CD4-positive, alpha-beta T cell treated with Interleukin-6 at 100 ng/mL for 8 hours (primary cell): Measurements from ENCODE around the gene MTO1.
"Not testable (repeated sequence)": the region's sequence is repeated elsewhere in the genome, so short reads cannot be mapped to it uniquely, and the experiment has no call there.

Source experiments
- DNase-seq: peaks from one replicate; pipeline ENCODE4 v3.0.0-alpha.2; 2020; ENCODE audit warnings: mixed read lengths, low spot score

Gene MTO1

GRCh38 chr6:73505142-73505541 lies 43.6 kb downstream of the MTO1 start:
- DNase-seq, result no peak

GRCh38 chr6:73505705-73506104 lies 44.2 kb downstream of the MTO1 start:
- not testable (repeated sequence) for DNase-seq

GRCh38 chr6:73506246-73506645 lies 44.7 kb downstream of the MTO1 start:
- DNase-seq, result no peak

GRCh38 chr6:73508776-73509175 lies 47.2 kb downstream of the MTO1 start:
- no peak for DNase-seq

GRCh38 chr6:73509851-73510250 lies 48.3 kb downstream of the MTO1 start:
- no peak for DNase-seq

GRCh38 chr6:73511796-73512195 lies 50.3 kb downstream of the MTO1 start:
- DNase-seq, result no peak

GRCh38 chr6:73513496-73513854 lies 51.9 kb downstream of the MTO1 start:
- no peak for DNase-seq

GRCh38 chr6:73514746-73515110 lies 53.2 kb downstream of the MTO1 start:
- no peak for DNase-seq

GRCh38 chr6:73515204-73515655 lies 53.7 kb downstream of the MTO1 start:
- no peak for DNase-seq

GRCh38 chr6:73516514-73517489 lies 55.3 kb downstream of the MTO1 start:
- no peak for DNase-seq

GRCh38 chr6:73518100-73518981 lies 56.8 kb downstream of the MTO1 start:
- not testable (repeated sequence) for DNase-seq

- DNase-seq, result not testable (repeated sequence)
These were observed 57.7 kb downstream of the MTO1 start for GRCh38 chr6:73518982-73519881.

GRCh38 chr6:73519926-73520687 lies 58.6 kb downstream of the MTO1 start:
- DNase-seq, result peak; percentile 74

GRCh38 chr6:73520688-73521350 lies 59.3 kb downstream of the MTO1 start, which contains the start of gene EEF1A1:
Gene EEF1A1, minus strand, starts transcription at chr6:73521032. Its CDS starts 1,006 bp downstream, at chr6:73520026.
- DNase-seq, result peak; percentile 100

- no peak for DNase-seq
These were observed 59.9 kb downstream of the MTO1 start for GRCh38 chr6:73521351-73521985.

- peak; percentile 76 for DNase-seq
These were observed 62.0 kb downstream of the MTO1 start for GRCh38 chr6:73523434-73524123.

- DNase-seq, result no peak
These were observed 64.2 kb downstream of the MTO1 start for GRCh38 chr6:73525546-73526330.

- no peak for DNase-seq
These were observed 67.4 kb downstream of the MTO1 start for GRCh38 chr6:73528897-73529296.
